DOHH2 (cell line): ENCODE results near the gene RPUSD2.

Source experiments
- H3F3A ChIP-seq: fragments of 200-600 bp; sonication (generic), shearing (Covaris generic); 2 replicates; pipeline ENCODE4 v1.6.0; 2016; ENCODE audit warnings: antibody characterized with exemption, mild to moderate bottlenecking; ENCODE audit not compliant: control insufficient read depth, insufficient read depth
- H3K27ac ChIP-seq: fragments of 200-600 bp; sonication (generic); 2 replicates; pipeline ENCODE4 v1.5.1; 2014; ENCODE audit warnings: low read depth, mild to moderate bottlenecking, low read length, moderate library complexity
- H3K27me3 ChIP-seq: fragments of 200-600 bp; sonication (generic); 2 replicates; pipeline ENCODE4 v1.6.1; 2014; ENCODE audit warnings: mild to moderate bottlenecking, low read length, mixed read lengths; ENCODE audit not compliant: control insufficient read depth
- H3K36me3 ChIP-seq: fragments of 200-600 bp; sonication (generic); 2 replicates; pipeline ENCODE4 v1.6.1; 2014; ENCODE audit warnings: mild to moderate bottlenecking, low read length, moderate library complexity, mixed read lengths; ENCODE audit not compliant: control insufficient read depth
- H3K4me1 ChIP-seq: fragments of 200-600 bp; sonication (generic); 2 replicates; pipeline ENCODE4 v1.6.1; 2014; ENCODE audit warnings: mild to moderate bottlenecking, low read length, mixed read lengths; ENCODE audit not compliant: control insufficient read depth
- H3K4me2 ChIP-seq: fragments of 200-600 bp; sonication (generic); 2 replicates; pipeline ENCODE4 v1.6.0; 2014; ENCODE audit warnings: mild to moderate bottlenecking, low read length, moderate library complexity
- H3K4me3 ChIP-seq: fragments of 200-600 bp; sonication (generic); 2 replicates; pipeline ENCODE4 v1.5.1; 2014; ENCODE audit warnings: mild to moderate bottlenecking, low read length, mixed read lengths
- H3K79me2 ChIP-seq: fragments of 200-600 bp; sonication (generic); 2 replicates; pipeline ENCODE4 v1.6.1; 2014; ENCODE audit warnings: mild to moderate bottlenecking, low read length, mixed read lengths; ENCODE audit not compliant: control insufficient read depth
- H3K9me2 ChIP-seq: fragments of 200-600 bp; sonication (generic); replicated peaks from 2 replicates; pipeline ENCODE4 v1.6.1; 2014; ENCODE audit warnings: mild to moderate bottlenecking, low read length, mixed read lengths; ENCODE audit not compliant: control insufficient read depth
- H3K9me3 ChIP-seq: fragments of 200-600 bp; sonication (generic); 2 replicates; pipeline ENCODE4 v1.6.1; 2014; ENCODE audit warnings: antibody characterized with exemption, low read length, mixed read lengths; ENCODE audit not compliant: control insufficient read depth, insufficient read depth
- H4K20me1 ChIP-seq: fragments of 200-600 bp; sonication (generic); 2 replicates; pipeline ENCODE4 v1.6.0; 2014; ENCODE audit warnings: low read depth, mild to moderate bottlenecking, antibody characterized with exemption, low read length, moderate library complexity; ENCODE audit not compliant: control insufficient read depth, insufficient read depth
- EZH2phosphoT487 ChIP-seq: fragments of 200-600 bp; sonication (generic); IDR thresholded peaks from 2 replicates; pipeline ENCODE4 v1.6.1; 2017; ENCODE audit warnings: borderline replicate concordance, mild to moderate bottlenecking, antibody characterized with exemption, low read length, moderate library complexity, mixed read lengths
- TF ChIP-seq, protein P1 (sequence below): fragments of 200-600 bp; sonication (generic); IDR thresholded peaks from one replicate; pipeline ENCODE4 v1.5.1; 2014; ENCODE audit warnings: antibody characterized with exemption, mild to moderate bottlenecking, low read depth, low read length; ENCODE audit not compliant: poor library complexity, severe bottlenecking

Gene RPUSD2

DNA sequence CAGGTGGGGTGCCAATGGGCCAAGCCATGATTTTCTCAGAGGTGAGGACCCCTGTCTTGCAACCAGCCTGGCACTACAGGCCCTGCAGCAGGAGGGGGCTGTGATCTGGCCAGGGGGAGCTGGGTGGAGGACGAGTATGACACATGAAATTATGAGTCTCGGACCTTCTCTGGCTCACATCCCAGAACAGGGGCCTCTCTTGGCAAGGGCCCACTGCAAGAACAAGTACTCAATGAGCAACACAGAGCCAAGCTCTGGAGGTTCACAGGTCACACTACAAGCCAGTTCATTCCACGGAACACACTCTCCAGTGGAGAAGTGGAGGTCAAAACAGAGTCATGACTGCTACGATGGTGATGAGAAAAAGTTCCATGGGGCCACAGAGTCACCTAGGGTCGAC, 32.6 kb upstream of the RPUSD2 start:
- TF ChIP-seq EZH2phosphoT487, result no peak
- TF ChIP-seq, protein P1, sequence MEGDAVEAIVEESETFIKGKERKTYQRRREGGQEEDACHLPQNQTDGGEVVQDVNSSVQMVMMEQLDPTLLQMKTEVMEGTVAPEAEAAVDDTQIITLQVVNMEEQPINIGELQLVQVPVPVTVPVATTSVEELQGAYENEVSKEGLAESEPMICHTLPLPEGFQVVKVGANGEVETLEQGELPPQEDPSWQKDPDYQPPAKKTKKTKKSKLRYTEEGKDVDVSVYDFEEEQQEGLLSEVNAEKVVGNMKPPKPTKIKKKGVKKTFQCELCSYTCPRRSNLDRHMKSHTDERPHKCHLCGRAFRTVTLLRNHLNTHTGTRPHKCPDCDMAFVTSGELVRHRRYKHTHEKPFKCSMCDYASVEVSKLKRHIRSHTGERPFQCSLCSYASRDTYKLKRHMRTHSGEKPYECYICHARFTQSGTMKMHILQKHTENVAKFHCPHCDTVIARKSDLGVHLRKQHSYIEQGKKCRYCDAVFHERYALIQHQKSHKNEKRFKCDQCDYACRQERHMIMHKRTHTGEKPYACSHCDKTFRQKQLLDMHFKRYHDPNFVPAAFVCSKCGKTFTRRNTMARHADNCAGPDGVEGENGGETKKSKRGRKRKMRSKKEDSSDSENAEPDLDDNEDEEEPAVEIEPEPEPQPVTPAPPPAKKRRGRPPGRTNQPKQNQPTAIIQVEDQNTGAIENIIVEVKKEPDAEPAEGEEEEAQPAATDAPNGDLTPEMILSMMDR, result no peak
- Histone ChIP-seq H3K79me2 (no peaks in the 10 kb centered on the region), H3K9me3 (no peaks in the 10 kb centered on the region), H4K20me1 (no peaks in the 10 kb centered on the region), H3K27me3 (peaks cover 7% of the 10 kb centered on the region; the same call in 1 of the 2 replicates), H3K36me3 (no peaks in the 10 kb centered on the region), H3K9me2 (no peaks in the 10 kb centered on the region), H3F3A (no peaks in the 10 kb centered on the region), H3K4me3 (no peak overlapping the region), H3K4me2 (no peak overlapping the region), H3K4me1 (no peaks in the 10 kb centered on the region), H3K27ac (no peak overlapping the region)

DNA sequence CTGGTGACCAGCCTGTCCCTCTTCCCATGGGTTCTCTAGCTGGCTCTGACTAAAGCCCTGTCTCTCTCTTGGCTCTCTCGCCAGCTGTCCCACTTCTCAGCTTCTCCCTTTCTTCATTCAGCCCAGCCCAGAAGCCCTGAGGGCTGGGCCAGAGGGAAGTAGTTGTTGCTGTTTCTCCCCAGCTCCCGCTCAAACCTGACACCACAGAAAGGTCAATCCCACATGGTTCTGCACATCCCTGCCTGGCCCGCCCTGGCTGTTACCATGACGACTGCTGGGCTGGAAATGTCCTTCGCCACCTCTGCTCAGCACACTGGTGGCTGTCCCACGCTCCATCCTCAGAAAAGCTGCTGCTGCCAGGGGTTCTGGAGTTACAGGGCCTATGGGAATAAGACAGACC, 30.1 kb upstream of the RPUSD2 start:
- Histone ChIP-seq H3K36me3 (no peaks in the 10 kb centered on the region), H3K9me2 (no peaks in the 10 kb centered on the region), H3K4me2 (no peak overlapping the region), H3K9me3 (no peaks in the 10 kb centered on the region), H3K4me3 (no peak overlapping the region), H3F3A (no peaks in the 10 kb centered on the region), H4K20me1 (no peaks in the 10 kb centered on the region), H3K4me1 (peaks cover 5% of the 10 kb centered on the region), H3K79me2 (no peaks in the 10 kb centered on the region), H3K27me3 (peaks cover 7% of the 10 kb centered on the region; the same call in 1 of the 2 replicates), H3K27ac (no peak overlapping the region)
- TF ChIP-seq, protein P1, result no peak
- TF ChIP-seq EZH2phosphoT487, result no peak

DNA sequence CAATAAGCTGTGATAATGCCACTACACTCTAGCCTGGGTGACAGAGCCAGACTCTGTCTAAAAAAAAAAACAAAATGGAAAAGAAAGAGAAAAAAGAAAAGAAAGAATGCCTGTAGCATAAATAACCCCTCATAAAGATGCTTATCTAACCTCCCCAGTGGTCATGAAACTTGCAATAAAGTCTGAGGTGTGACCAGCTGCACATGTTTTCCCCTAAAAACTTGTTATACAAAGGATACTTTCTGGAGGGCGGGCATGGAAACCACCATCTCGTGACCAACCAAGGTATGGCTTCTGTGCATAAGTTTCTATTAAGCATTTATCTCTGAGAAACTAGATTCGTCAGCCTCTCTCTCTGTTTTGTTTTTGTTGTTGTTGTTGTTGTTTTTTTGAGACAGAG, 26.0 kb upstream of the RPUSD2 start:
- Histone ChIP-seq H3F3A (no peaks in the 10 kb centered on the region), H3K27me3 (no peaks in the 10 kb centered on the region), H3K79me2 (no peaks in the 10 kb centered on the region), H3K9me3 (no peaks in the 10 kb centered on the region), H3K4me1 (peaks cover 13% of the 10 kb centered on the region), H3K36me3 (no peaks in the 10 kb centered on the region), H3K27ac (no peak overlapping the region), H3K4me3 (no peak overlapping the region), H3K9me2 (no peaks in the 10 kb centered on the region), H4K20me1 (no peaks in the 10 kb centered on the region), H3K4me2 (no peak overlapping the region)
- TF ChIP-seq, protein P1, result no peak
- no peak for TF ChIP-seq EZH2phosphoT487
